HG03442 (cell line): ENCODE data around the gene SAPCD2.

ENCODE experiments used
- ATAC-seq: cut with Tn5 transposase; IDR thresholded peaks from one replicate; pipeline ENCODE4 v1.9.1; 2021; ENCODE audit warnings: mild to moderate bottlenecking, moderate library complexity; ENCODE audit not compliant: unreplicated experiment

SAPCD2 gene

DNA sequence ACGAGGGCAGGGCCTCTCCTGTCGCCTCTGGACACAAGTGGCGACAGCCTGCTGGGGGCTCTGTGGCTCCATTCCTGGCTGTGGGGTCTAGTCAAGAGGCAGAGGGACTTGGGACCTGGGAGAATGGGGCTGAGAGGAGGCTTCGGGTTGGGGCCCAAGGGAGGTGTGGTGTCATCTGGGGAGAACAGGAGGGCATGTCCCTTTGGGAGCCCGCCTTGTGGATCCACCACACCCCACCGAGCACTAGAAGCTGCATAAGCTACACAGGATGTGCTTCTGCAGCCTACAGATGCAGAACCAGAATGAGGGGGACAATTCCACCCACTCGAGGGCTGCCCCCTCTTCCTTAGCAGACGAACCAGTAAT, 12.6 kb upstream of the SAPCD2 start:
- no peak for ATAC-seq

DNA sequence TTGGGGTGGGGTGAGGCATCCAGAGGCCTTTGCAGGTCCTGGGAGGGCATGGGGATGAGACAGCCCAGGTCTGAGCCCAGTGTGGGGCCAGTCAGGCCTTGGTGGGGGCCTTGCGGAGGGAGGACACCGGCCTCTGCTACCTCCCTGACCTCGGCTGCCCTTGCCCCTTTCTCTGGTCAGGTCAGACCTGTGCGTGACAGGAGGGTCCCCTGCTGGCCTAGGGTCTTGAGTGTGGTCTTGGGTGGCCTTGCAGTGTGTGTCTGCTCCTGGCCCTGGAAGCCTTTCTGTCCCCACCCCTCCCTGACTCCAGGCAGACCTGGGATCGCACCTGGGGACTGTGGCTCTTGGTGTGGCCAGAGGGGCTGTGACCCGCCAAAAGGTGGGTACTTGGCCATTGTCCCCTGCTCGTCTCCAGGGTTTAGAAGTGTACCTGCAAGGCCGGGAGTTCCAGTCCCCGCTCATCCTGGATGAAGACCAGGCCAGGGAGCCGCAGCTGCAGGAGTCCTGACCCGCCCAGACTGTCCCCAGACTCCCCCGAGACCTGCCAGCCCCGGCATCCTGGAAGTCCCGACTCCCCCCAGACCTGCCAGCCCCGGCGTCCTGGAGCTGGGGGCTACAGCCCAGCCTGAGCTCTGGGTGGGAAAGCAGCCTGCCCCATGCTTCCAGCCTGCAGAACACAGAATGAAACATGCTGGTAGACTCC, 12.0 kb upstream of the SAPCD2 start:
- ATAC-seq: no peak

GRCh38 chr9:137080260-137081122, 10.1 kb upstream of the SAPCD2 start:
- ATAC-seq: no peak

- ATAC-seq: no peak
These were observed 9.0 kb upstream of the SAPCD2 start for GRCh38 chr9:137079401-137079787.

DNA sequence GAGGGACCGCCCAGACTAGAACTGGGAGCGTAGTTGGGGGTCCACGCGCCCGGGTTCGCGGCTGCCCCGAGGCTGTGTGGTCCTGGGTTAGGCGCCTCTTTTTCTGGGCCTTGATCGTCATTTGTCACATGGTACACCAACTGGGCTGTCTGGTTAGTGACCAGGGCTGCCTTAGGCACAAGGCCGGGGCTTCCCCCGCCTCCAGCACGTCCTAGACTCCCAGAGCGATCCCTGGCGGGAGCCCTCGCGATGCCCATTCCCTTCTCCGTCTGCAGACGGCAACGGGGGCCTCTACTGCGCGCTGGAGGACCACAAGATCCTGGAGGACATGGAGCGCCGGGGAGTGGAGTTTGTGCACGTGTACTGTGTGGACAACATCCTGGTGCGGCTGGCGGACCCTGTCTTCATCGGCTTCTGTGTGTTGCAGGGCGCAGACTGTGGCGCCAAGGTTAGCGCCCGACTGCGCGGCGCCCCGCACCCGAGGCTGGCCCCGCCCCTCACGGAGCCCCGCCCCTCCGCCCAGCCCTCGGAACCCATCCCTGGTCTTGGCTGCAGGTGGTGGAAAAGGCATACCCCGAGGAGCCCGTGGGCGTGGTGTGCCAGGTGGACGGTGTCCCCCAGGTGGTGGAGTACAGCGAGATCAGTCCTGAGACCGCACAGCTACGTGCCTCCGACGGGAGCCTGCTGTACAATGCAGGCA, 8.5 kb upstream of the SAPCD2 start:
- no peak for ATAC-seq

GRCh38 chr9:137077758-137078693, 7.7 kb upstream of the SAPCD2 start:
- peak; percentile 12 for ATAC-seq

GRCh38 chr9:137077010-137077747, 6.8 kb upstream of the SAPCD2 start, which contains the start of gene UAP1L1:
Gene UAP1L1, plus strand, starts transcription at chr9:137077517. Its CDS starts 16 bp downstream, at chr9:137077533.
- peak; percentile 62 for ATAC-seq

GRCh38 chr9:137076636-137077009, 6.3 kb upstream of the SAPCD2 start:
- ATAC-seq: no peak

DNA sequence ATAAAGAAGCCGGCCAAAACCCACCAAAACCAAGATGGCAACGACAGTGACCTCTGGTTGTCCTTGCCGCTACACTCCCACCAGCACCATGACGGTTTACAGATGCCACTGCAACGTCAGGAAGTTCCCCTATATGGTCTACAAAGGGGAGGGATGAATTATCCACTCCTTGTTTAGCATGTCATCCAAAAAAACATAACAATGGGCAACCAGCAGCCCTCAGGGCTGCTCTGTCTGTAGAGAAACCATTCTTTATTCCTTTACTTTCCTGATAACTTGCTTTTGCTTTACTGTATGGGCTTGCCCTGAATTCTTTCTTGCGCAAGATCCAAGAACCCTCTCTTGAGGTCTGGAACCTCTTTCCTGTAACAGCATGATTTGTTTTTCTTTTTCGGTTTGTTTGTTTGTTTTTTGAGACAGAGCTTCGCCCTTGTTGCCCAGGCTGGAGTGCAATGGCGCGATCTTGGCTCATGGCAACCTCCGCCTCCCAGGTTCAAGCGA, 5.0 kb upstream of the SAPCD2 start:
- no peak for ATAC-seq

DNA sequence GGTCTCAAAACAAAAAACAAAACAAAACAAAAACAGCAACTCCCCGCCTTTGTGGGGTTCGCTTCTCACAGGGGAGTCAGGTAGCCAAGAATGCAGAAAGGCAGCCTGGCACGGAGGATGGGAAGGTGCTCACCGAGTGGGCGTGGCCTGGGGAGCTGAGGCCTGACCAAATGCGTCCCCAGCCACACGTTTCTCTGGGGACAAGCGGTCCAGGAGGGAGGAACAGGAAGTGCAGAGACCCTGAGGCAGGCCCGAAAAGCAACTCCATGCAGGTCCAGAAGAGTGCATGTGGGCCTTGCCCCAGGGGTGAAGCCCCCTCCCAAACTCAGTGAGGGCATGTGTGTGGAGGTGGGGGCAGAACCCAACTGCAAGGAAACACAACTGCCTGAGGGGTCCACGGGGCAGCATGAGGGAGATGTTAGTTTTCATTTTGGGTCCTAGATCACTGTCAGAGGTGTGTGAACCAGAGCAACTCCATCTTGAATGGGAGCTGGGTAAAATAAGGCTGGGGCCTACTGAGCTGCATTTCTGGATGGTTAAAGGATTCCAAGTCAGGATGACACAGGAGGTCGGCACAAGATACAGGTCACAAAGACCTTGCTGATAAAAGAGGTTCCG, 4.4 kb upstream of the SAPCD2 start:
- no peak for ATAC-seq

GRCh38 chr9:137073992-137074399, 3.6 kb upstream of the SAPCD2 start:
- ATAC-seq: no peak

GRCh38 chr9:137071282-137071681, 925 bp upstream of the SAPCD2 start:
- no peak for ATAC-seq

GRCh38 chr9:137070906-137071275, 534 bp upstream of the SAPCD2 start:
- ATAC-seq: no peak

- ATAC-seq: peak; percentile 9
These were observed 757 bp downstream of the SAPCD2 start for GRCh38 chr9:137069508-137070091.

- no peak for ATAC-seq
These were observed 1.5 kb downstream of the SAPCD2 start for GRCh38 chr9:137068539-137069507.

- ATAC-seq: peak; percentile 37
These were observed 2.4 kb downstream of the SAPCD2 start for GRCh38 chr9:137067860-137068538.
